ENCODE measurements around the gene MKLN1.

GRCh38 chr7:131489196-131489595 lies 161.5 kb downstream of the MKLN1 start:
- TF ChIP-seq POLR2AphosphoS5 (IDR thresholded peaks at IDR 0.05; ENCODE audit: low read depth, low read length) (no peak), POLR2A (IDR thresholded peaks at IDR 0.05; ENCODE audit: low read depth, low read length) (no peak)

Measured in GM12892 (cell line).